Trophoblast cell (in vitro differentiated cells and primary cell): ENCODE data around the gene CNDP2.

Source experiments
- DNase-seq, 2 donors: peaks; one replicate each; pipeline ENCODE4 v3.0.0-alpha.2; 2016
- H2AFZ ChIP-seq: 2 replicates; pipeline ENCODE4 v1.6.1; 2013; ENCODE audit warnings: low read length, moderate library complexity, mild to moderate bottlenecking; ENCODE audit not compliant: insufficient read depth, poor library complexity
- H2AK5ac ChIP-seq: 2 replicates; pipeline ENCODE4 v1.6.1; 2013; ENCODE audit warnings: mild to moderate bottlenecking, low read length
- H2BK120ac ChIP-seq: 2 replicates; pipeline ENCODE4 v1.6.1; 2013; ENCODE audit warnings: low read length, mild to moderate bottlenecking, moderate library complexity; ENCODE audit not compliant: insufficient read depth, poor library complexity
- H2BK12ac ChIP-seq: 2 replicates; pipeline ENCODE4 v1.6.1; 2013; ENCODE audit warnings: mild to moderate bottlenecking, low read length, moderate library complexity
- H2BK5ac ChIP-seq: 2 replicates; pipeline ENCODE4 v1.6.1; 2013; ENCODE audit warnings: low read length, low read depth, moderate library complexity, mild to moderate bottlenecking; ENCODE audit not compliant: poor library complexity
- H3K14ac ChIP-seq: 2 replicates; pipeline ENCODE4 v1.6.1; 2013; ENCODE audit warnings: mild to moderate bottlenecking, low read length
- H3K18ac ChIP-seq: 2 replicates; pipeline ENCODE4 v1.6.1; 2013; ENCODE audit warnings: mild to moderate bottlenecking, low read length
- H3K23ac ChIP-seq: 2 replicates; pipeline ENCODE4 v1.6.1; 2013; ENCODE audit warnings: low read length
- H3K27ac ChIP-seq: 2 replicates; pipeline ENCODE4 v1.5.1; 2013; ENCODE audit warnings: low read depth, mild to moderate bottlenecking, inconsistent platforms, low read length, moderate library complexity
- H3K27me3 ChIP-seq: 2 replicates; pipeline ENCODE4 v1.6.1; 2013; ENCODE audit warnings: inconsistent platforms, mild to moderate bottlenecking, low read length, moderate library complexity; ENCODE audit not compliant: insufficient read depth
- H3K36me3 ChIP-seq, 2 experiments: 1 replicate in 1 of 2; 2 replicates in 1 of 2; pipeline ENCODE4 v1.6.1; 2013; ENCODE audit warnings: low read length in 2 of 2, mild to moderate bottlenecking in 2 of 2, moderate library complexity in 1 of 2; ENCODE audit not compliant: insufficient read depth in 2 of 2, control insufficient read depth in 1 of 2
- H3K4ac ChIP-seq: 2 replicates; pipeline ENCODE4 v1.6.1; 2013; ENCODE audit warnings: low read depth, mild to moderate bottlenecking, low read length, moderate library complexity
- H3K4me1 ChIP-seq, 2 experiments: 1 replicate in 1 of 2; 2 replicates in 1 of 2; pipeline ENCODE4 v1.6.1; 2013; ENCODE audit warnings: low read length in 2 of 2, mild to moderate bottlenecking in 2 of 2, moderate library complexity in 1 of 2; ENCODE audit not compliant: insufficient read depth in 2 of 2, control insufficient read depth in 1 of 2
- H3K4me2 ChIP-seq: 2 replicates; pipeline ENCODE4 v1.6.1; 2013; ENCODE audit warnings: inconsistent platforms, mild to moderate bottlenecking, low read length, moderate library complexity
- H3K4me3 ChIP-seq: 2 replicates; pipeline ENCODE4 v1.5.1; 2013; ENCODE audit warnings: mild to moderate bottlenecking, low read depth, low read length, inconsistent platforms
- H3K79me1 ChIP-seq: one replicate; pipeline ENCODE4 v1.6.1; 2013; ENCODE audit warnings: low read length
- H3K79me2 ChIP-seq: 2 replicates; pipeline ENCODE4 v1.6.1; 2013; ENCODE audit warnings: low read length, mild to moderate bottlenecking; ENCODE audit not compliant: control insufficient read depth, insufficient read depth, poor library complexity
- H3K9ac ChIP-seq: 2 replicates; pipeline ENCODE4 v1.6.1; 2013; ENCODE audit warnings: mild to moderate bottlenecking, low read length
- H3K9me3 ChIP-seq: 2 replicates; pipeline ENCODE4 v1.6.1; 2013; ENCODE audit warnings: low read depth, mild to moderate bottlenecking, control low read depth, inconsistent platforms, low read length; ENCODE audit not compliant: insufficient read depth
- H4K12ac ChIP-seq: 2 replicates; pipeline ENCODE4 v1.6.1; 2013; ENCODE audit warnings: low read depth, mild to moderate bottlenecking, low read length, moderate library complexity
- H4K8ac ChIP-seq: 2 replicates; pipeline ENCODE4 v1.6.1; 2013; ENCODE audit warnings: low read depth, mild to moderate bottlenecking, low read length, moderate library complexity
- H4K91ac ChIP-seq: one replicate; pipeline ENCODE4 v1.6.1; 2013; ENCODE audit warnings: low read depth, mild to moderate bottlenecking, low read length, moderate library complexity
- WGBS: extraction: QIAGEN DNeasy Blood & Tissue Kit; methylation state at CpG from one replicate; pipeline ENCODE4 v1.1.7; 2013; ENCODE audit warnings: missing lambda C conversion rate; ENCODE audit not compliant: insufficient read length, insufficient coverage; ENCODE audit errors: extremely low coverage; 5-methylcytosine and 5-hydroxymethylcytosine counted together

The CNDP2 gene

DNA sequence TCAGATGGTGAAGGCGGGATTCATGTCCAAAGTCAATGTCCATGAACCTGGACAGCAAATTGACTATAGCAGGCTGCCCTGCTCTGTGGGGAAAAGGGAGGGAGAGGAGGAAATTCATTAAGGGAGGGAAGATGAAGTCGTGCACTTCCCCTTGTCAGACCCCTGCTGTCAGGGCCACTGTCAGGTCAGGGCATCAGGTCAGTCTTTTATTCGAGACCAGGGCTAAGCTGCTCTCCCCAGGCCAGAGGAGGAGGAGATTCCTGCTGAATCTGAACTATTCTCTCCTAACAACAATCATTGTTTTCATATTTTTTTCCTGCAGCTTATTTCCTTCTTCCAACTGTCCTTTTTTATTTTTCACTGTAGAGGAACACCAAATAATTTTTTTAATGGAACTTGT is 55.3 kb downstream of the CNDP2 start:
- Histone ChIP-seq H3K36me3 (no peaks in the 10 kb centered on the region), H4K12ac (no peak overlapping the region)
- WGBS: no CpG with 5 or more reads among the region's 3 CpGs

DNA sequence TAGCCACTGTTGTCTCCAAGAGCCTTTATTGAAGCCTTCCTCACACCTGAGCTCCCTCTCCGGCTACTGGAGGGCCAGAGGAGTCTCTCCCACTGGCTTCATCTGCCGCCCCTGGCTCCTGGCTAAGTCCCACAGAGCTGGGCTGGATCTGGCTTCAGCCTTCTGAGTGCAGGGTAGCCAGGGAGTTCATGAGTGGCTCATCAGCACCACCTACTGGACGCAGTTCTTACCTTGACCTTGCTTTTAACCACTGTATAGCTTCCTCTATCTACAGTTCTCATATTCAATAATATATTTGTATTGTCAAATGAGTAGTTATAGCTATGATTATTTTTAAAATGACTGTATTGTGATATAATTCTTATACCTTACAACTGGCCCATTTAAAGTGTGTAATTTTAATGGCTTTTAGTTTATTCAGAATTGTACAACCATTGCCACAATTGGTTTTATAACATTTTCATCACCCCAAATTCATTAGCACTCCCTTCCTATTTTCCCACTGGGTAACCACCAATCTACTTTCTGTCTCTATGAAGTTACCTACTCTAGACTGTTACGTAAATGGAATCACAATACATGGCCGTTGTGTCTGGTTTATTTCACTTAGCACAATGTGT is 55.9 kb downstream of the CNDP2 start:
- WGBS: no CpG with 5 or more reads among the region's 5 CpGs
- H3K4me2 ChIP-seq: no peak overlapping the region

More for the DNA sequence above, 55.3 kb downstream of the CNDP2 start:
- Histone ChIP-seq H4K8ac (no peak overlapping the region), H2BK5ac (no peak overlapping the region), H2AFZ (no peak overlapping the region), H3K4me2 (no peak overlapping the region), H3K9me3 (peaks cover 11% of the 10 kb centered on the region), H4K91ac (no peak overlapping the region), H3K14ac (no peak overlapping the region), H3K79me2 (no peaks in the 10 kb centered on the region), H3K23ac (no peak overlapping the region), H3K79me1 (no peaks in the 10 kb centered on the region), H2BK120ac (no peak overlapping the region), H3K4me3 (no peak overlapping the region), H3K4ac (no peak overlapping the region), H3K27me3 (peaks cover 7% of the 10 kb centered on the region), H3K18ac (no peak overlapping the region), H2AK5ac (no peak overlapping the region), H2BK12ac (no peak overlapping the region), H3K4me1 (no peaks in the 10 kb centered on the region), H3K9ac (no peak overlapping the region), H3K27ac (no peak overlapping the region)
- no peak for DNase-seq

GRCh38 chr18:74556126-74556525 is 60.0 kb downstream of the CNDP2 start:
- H4K91ac ChIP-seq: no peak overlapping the region
- no peaks in the 10 kb centered on the region for H3K79me1 ChIP-seq
- no peak for DNase-seq
- no peaks in the 10 kb centered on the region for H3K36me3 ChIP-seq
- H3K4me1 ChIP-seq: no peaks in the 10 kb centered on the region
- no peak overlapping the region for H2AK5ac ChIP-seq
- no peak overlapping the region for H3K14ac ChIP-seq
- peaks cover 3% of the 10 kb centered on the region for H3K9me3 ChIP-seq
- H3K27me3 ChIP-seq: peaks cover 7% of the 10 kb centered on the region
- no peak overlapping the region for H3K4ac ChIP-seq
- no peak overlapping the region for H2AFZ ChIP-seq
- H3K4me2 ChIP-seq: no peak overlapping the region
- no peak overlapping the region for H3K4me3 ChIP-seq
- no peak overlapping the region for H2BK120ac ChIP-seq
- no peak overlapping the region for H2BK12ac ChIP-seq
- H2BK5ac ChIP-seq: no peak overlapping the region
- H3K9ac ChIP-seq: no peak overlapping the region
- no peak overlapping the region for H4K12ac ChIP-seq
- no peak overlapping the region for H3K27ac ChIP-seq
- no peak overlapping the region for H3K18ac ChIP-seq
- H3K23ac ChIP-seq: no peak overlapping the region
- H3K79me2 ChIP-seq: no peaks in the 10 kb centered on the region
- H4K8ac ChIP-seq: no peak overlapping the region
- no CpG with 5 or more reads among the region's 11 CpGs for WGBS

More for the DNA sequence above, 55.9 kb downstream of the CNDP2 start:
- Histone ChIP-seq H3K4me1 (no peaks in the 10 kb centered on the region), H2AFZ (no peak overlapping the region), H3K4ac (no peak overlapping the region), H3K27me3 (peaks cover 7% of the 10 kb centered on the region), H2BK120ac (no peak overlapping the region), H3K27ac (no peak overlapping the region), H2AK5ac (no peak overlapping the region), H4K91ac (no peak overlapping the region), H4K12ac (no peak overlapping the region), H4K8ac (no peak overlapping the region), H3K14ac (no peak overlapping the region), H2BK5ac (no peak overlapping the region), H3K79me1 (no peaks in the 10 kb centered on the region), H3K18ac (no peak overlapping the region), H3K79me2 (no peaks in the 10 kb centered on the region), H3K9me3 (peaks cover 9% of the 10 kb centered on the region), H3K36me3 (no peaks in the 10 kb centered on the region), H3K4me3 (no peak overlapping the region), H2BK12ac (no peak overlapping the region), H3K9ac (no peak overlapping the region), H3K23ac (no peak overlapping the region)
- DNase-seq: peak; percentile 83 to 96

DNA sequence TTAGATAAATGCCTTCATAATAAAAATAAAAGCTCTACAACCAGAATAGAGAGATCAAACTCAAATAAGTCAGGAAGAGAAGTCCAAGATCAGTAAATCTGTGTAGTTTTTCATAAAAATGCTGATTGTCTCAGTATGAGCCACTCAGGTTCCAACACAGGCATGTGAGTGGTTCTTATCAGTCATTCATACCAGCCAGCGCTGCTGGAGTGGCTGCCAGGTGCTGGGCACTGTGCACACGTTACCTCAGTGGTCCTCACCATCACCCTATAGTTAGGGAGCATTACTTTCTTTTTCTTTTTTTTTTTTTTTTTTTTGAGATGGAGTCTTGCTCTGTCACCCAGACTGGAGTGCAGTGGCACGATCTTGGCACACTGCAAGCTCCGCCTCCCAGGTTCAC is 61.9 kb downstream of the CNDP2 start:
- Histone ChIP-seq H3K4me1 (peaks cover 3 to 5% of the 10 kb centered on the region in 2 experiments), H3K27me3 (peaks cover 7% of the 10 kb centered on the region), H3K79me1 (no peaks in the 10 kb centered on the region), H2BK12ac (no peak overlapping the region), H3K4me2 (no peak overlapping the region), H3K9me3 (peaks cover 3% of the 10 kb centered on the region), H3K14ac (no peak overlapping the region), H4K91ac (no peak overlapping the region), H3K9ac (no peak overlapping the region), H3K23ac (no peak overlapping the region), H2BK5ac (no peak overlapping the region), H4K12ac (no peak overlapping the region), H4K8ac (no peak overlapping the region), H2AK5ac (no peak overlapping the region), H3K27ac (no peak overlapping the region), H3K79me2 (no peaks in the 10 kb centered on the region), H3K36me3 (no peaks in the 10 kb centered on the region), H3K4ac (no peak overlapping the region), H3K18ac (no peak overlapping the region), H3K4me3 (no peak overlapping the region), H2BK120ac (no peak overlapping the region), H2AFZ (no peak overlapping the region)
- no peak for DNase-seq
- WGBS: no CpG with 5 or more reads among the region's 4 CpGs
